Measurements from ENCODE around the gene BRSK1.

DNA sequence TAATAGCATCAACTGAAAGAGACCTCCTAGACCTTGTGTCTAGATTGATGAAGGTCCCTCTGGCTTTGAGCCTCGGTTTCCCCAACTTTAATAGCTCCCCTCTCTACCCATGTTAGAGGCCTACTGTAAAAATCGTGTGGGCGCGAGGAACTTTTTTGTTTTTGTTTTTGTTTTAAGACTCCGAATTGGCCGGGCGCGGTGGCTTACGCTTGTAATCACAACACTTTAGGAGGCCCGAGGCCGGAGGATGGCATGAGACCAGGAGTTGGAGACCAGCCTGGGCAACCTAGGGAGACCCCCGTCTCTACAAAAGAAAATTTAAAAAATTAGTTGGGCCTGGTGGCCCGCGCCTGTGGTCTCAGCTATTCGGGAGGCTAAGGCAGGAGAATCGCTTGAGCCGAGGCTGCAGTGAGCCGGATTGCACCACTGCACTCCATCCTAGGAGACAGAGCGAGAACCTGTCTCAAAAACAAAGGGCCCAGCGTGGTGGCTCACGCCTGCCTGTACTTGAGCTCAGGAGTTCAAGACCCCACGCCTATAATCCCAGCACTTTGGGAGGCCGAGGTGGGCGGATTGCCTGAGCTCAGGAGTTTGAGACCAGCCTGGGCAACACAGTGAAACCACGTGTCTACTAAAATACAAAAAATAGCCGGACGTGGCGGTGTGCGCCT lies 24.1 kb upstream of the BRSK1 start:
- TF ChIP-seq, protein P1, sequence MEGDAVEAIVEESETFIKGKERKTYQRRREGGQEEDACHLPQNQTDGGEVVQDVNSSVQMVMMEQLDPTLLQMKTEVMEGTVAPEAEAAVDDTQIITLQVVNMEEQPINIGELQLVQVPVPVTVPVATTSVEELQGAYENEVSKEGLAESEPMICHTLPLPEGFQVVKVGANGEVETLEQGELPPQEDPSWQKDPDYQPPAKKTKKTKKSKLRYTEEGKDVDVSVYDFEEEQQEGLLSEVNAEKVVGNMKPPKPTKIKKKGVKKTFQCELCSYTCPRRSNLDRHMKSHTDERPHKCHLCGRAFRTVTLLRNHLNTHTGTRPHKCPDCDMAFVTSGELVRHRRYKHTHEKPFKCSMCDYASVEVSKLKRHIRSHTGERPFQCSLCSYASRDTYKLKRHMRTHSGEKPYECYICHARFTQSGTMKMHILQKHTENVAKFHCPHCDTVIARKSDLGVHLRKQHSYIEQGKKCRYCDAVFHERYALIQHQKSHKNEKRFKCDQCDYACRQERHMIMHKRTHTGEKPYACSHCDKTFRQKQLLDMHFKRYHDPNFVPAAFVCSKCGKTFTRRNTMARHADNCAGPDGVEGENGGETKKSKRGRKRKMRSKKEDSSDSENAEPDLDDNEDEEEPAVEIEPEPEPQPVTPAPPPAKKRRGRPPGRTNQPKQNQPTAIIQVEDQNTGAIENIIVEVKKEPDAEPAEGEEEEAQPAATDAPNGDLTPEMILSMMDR (IDR thresholded peaks at IDR 0.05) = no peak
- TF ChIP-seq EZH2 (IDR thresholded peaks at IDR 0.05) (no peak), EZH2phosphoT487 (IDR thresholded peaks at IDR 0.05) (no peak)

Measured in neural progenitor cell (in vitro differentiated cells).